ENCODE data around the gene ADGB. TPM values are rescaled to one million over a fixed set of nuclear protein-coding genes. Genes with fewer than 3 reads are reported as not detected.
"Not testable (repeated sequence)": the region's sequence is repeated elsewhere in the genome, so short reads cannot be mapped to it uniquely, and the experiment has no call there.

The ADGB gene
- total RNA-seq, 2 donors from 2014 or later = 0.14 TPM; not detected in 1

- Mint-ChIP-seq H3K9me3 (no peaks in the 10 kb centered on the region), H3K27me3 (ENCODE audit: low read depth) (peaks cover 16% of the 10 kb centered on the region), H3K27ac (no peak overlapping the region), H3K36me3 (ENCODE audit: insufficient read depth in 2 of 2) (no peaks in the 10 kb centered on the region), H3K4me3 (no peak overlapping the region), H3K4me1 (ENCODE audit: low read depth) (no peaks in the 10 kb centered on the region)
- ATAC-seq (replicated peaks in 1 of 2) = no peak
- no peak for DNase-seq
Observed at GRCh38 chr6:146819596-146820320, 221.0 kb downstream of the ADGB start.

- peaks cover 15% of the 10 kb centered on the region for H3K27me3 Mint-ChIP-seq (ENCODE audit: low read depth)
- H3K4me3 Mint-ChIP-seq = no peak overlapping the region
- ATAC-seq (replicated peaks in 1 of 2) = no peak
Observed at GRCh38 chr6:146827216-146827928, 228.6 kb downstream of the ADGB start.

GRCh38 chr6:146829792-146830565 lies 231.2 kb downstream of the ADGB start:
- Mint-ChIP-seq H3K9me3 (no peaks in the 10 kb centered on the region), H3K36me3 (ENCODE audit: insufficient read depth in 2 of 2) (peaks cover 0 to 2% of the 10 kb centered on the region in 2 donors), H3K4me1 (ENCODE audit: low read depth) (no peaks in the 10 kb centered on the region), H3K27ac (peak overlapping the region; percentile 36), H3K27me3 (ENCODE audit: low read depth) (peaks cover 15% of the 10 kb centered on the region), H3K4me3 (no peak overlapping the region)
- ATAC-seq (replicated peaks in 1 of 2) = no peak
- no peak for DNase-seq

More at GRCh38 chr6:146827216-146827928, 228.6 kb downstream of the ADGB start:
- H3K27ac Mint-ChIP-seq = no peak overlapping the region
- DNase-seq = no peak
- no peaks in the 10 kb centered on the region for H3K9me3 Mint-ChIP-seq
- no peaks in the 10 kb centered on the region for H3K4me1 Mint-ChIP-seq (ENCODE audit: low read depth)
- H3K36me3 Mint-ChIP-seq (ENCODE audit: insufficient read depth in 2 of 2) = no peaks in the 10 kb centered on the region

GRCh38 chr6:146833157-146833556 lies 234.4 kb downstream of the ADGB start:
- peaks cover 0 to 1% of the 10 kb centered on the region in 2 donors for H3K9me3 Mint-ChIP-seq
- peaks cover 0 to 2% of the 10 kb centered on the region in 2 donors for H3K36me3 Mint-ChIP-seq (ENCODE audit: insufficient read depth in 2 of 2)
- peaks cover 21% of the 10 kb centered on the region for H3K27me3 Mint-ChIP-seq (ENCODE audit: low read depth)
- DNase-seq (no peak), ATAC-seq (replicated peaks in 1 of 2) (no peak)
- no peak overlapping the region for H3K27ac Mint-ChIP-seq
- H3K4me1 Mint-ChIP-seq (ENCODE audit: low read depth) = no peaks in the 10 kb centered on the region
- no peak overlapping the region for H3K4me3 Mint-ChIP-seq

- no peak for DNase-seq
- Mint-ChIP-seq H3K9me3 (peaks cover 3% of the 10 kb centered on the region in 2 donors), H3K4me3 (no peak overlapping the region), H3K4me1 (ENCODE audit: low read depth) (no peaks in the 10 kb centered on the region), H3K27me3 (ENCODE audit: low read depth) (peaks cover 14% of the 10 kb centered on the region), H3K27ac (no peak overlapping the region), H3K36me3 (ENCODE audit: insufficient read depth in 2 of 2) (peaks cover 3 to 7% of the 10 kb centered on the region in 2 donors)
- ATAC-seq (replicated peaks in 1 of 2) = no peak
Observed at GRCh38 chr6:146840216-146840615, 241.4 kb downstream of the ADGB start.

GRCh38 chr6:146840641-146841040 lies 241.9 kb downstream of the ADGB start:
- peaks cover 5 to 10% of the 10 kb centered on the region in 2 donors for H3K36me3 Mint-ChIP-seq (ENCODE audit: insufficient read depth in 2 of 2)
- peaks cover 14% of the 10 kb centered on the region for H3K27me3 Mint-ChIP-seq (ENCODE audit: low read depth)
- H3K4me3 Mint-ChIP-seq = no peak overlapping the region
- H3K9me3 Mint-ChIP-seq = peaks cover 4 to 5% of the 10 kb centered on the region in 2 donors
- no peaks in the 10 kb centered on the region for H3K4me1 Mint-ChIP-seq (ENCODE audit: low read depth)
- DNase-seq (no peak), ATAC-seq (replicated peaks in 1 of 2) (no peak)
- H3K27ac Mint-ChIP-seq = no peak overlapping the region

- Mint-ChIP-seq H3K4me3 (no peak overlapping the region), H3K36me3 (ENCODE audit: insufficient read depth in 2 of 2) (peaks cover 22 to 27% of the 10 kb centered on the region in 2 donors), H3K4me1 (ENCODE audit: low read depth) (peaks cover 28% of the 10 kb centered on the region), H3K27ac (no peak overlapping the region), H3K9me3 (peaks cover 10 to 13% of the 10 kb centered on the region in 2 donors), H3K27me3 (ENCODE audit: low read depth) (no peaks in the 10 kb centered on the region)
- DNase-seq (no peak), ATAC-seq (replicated peaks in 1 of 2) (no peak)
Observed at GRCh38 chr6:146847426-146847825, 248.7 kb downstream of the ADGB start.

- Mint-ChIP-seq H3K9me3 (peaks cover 15 to 16% of the 10 kb centered on the region in 2 donors), H3K27ac (peak overlapping the region; percentile 30), H3K27me3 (ENCODE audit: low read depth) (no peaks in the 10 kb centered on the region), H3K36me3 (ENCODE audit: insufficient read depth in 2 of 2) (peaks cover 22 to 29% of the 10 kb centered on the region in 2 donors), H3K4me1 (ENCODE audit: low read depth) (peaks cover 50% of the 10 kb centered on the region), H3K4me3 (peak overlapping the region; percentile 33 to 54)
- DNase-seq (peak; percentile 58 to 80), ATAC-seq (replicated peaks in 1 of 2) (peak; percentile 77 to 79)
Observed at GRCh38 chr6:146850238-146850896, 251.6 kb downstream of the ADGB start.

- no peak for DNase-seq
- Mint-ChIP-seq H3K36me3 (ENCODE audit: insufficient read depth in 2 of 2) (peaks cover 16 to 23% of the 10 kb centered on the region in 2 donors), H3K4me1 (ENCODE audit: low read depth) (peaks cover 56% of the 10 kb centered on the region), H3K27me3 (ENCODE audit: low read depth) (no peaks in the 10 kb centered on the region), H3K27ac (peak overlapping the region; percentile 30), H3K9me3 (peaks cover 9 to 11% of the 10 kb centered on the region in 2 donors), H3K4me3 (peak overlapping the region; percentile 33 to 54)
- ATAC-seq (replicated peaks in 1 of 2) = no peak
Observed at GRCh38 chr6:146850981-146851380, 252.2 kb downstream of the ADGB start.

- peak overlapping the region; percentile 90 for H3K27ac Mint-ChIP-seq
- H3K36me3 Mint-ChIP-seq (ENCODE audit: insufficient read depth in 2 of 2) = peaks cover 15 to 17% of the 10 kb centered on the region in 2 donors
- DNase-seq = peak; percentile 63 to 69
- H3K4me1 Mint-ChIP-seq (ENCODE audit: low read depth) = peaks cover 65% of the 10 kb centered on the region
- ATAC-seq (replicated peaks in 1 of 2) = peak; percentile 68 to 71
- peaks cover 6 to 10% of the 10 kb centered on the region in 2 donors for H3K9me3 Mint-ChIP-seq
- H3K27me3 Mint-ChIP-seq (ENCODE audit: low read depth) = no peaks in the 10 kb centered on the region
- peak overlapping the region in 1 of 2 donors; percentile 58 for H3K4me3 Mint-ChIP-seq
Observed at GRCh38 chr6:146851837-146852236, 253.1 kb downstream of the ADGB start.

GRCh38 chr6:146854521-146855255 lies 255.9 kb downstream of the ADGB start:
- not testable (repeated sequence) for DNase-seq; ATAC-seq (replicated peaks in 1 of 2); H3K27ac Mint-ChIP-seq; H3K27me3 Mint-ChIP-seq (ENCODE audit: low read depth)
- H3K4me1 Mint-ChIP-seq (ENCODE audit: low read depth) = peaks cover 84% of the 10 kb centered on the region
- H3K9me3 Mint-ChIP-seq = peaks cover 5 to 10% of the 10 kb centered on the region in 2 donors
- H3K36me3 Mint-ChIP-seq (ENCODE audit: insufficient read depth in 2 of 2) = peaks cover 13 to 14% of the 10 kb centered on the region in 2 donors
- H3K4me3 Mint-ChIP-seq = peak overlapping the region in 1 of 2 donors; percentile 88

- Mint-ChIP-seq H3K4me3 (peak overlapping the region; percentile 65 to 88), H3K4me1 (ENCODE audit: low read depth) (peaks cover 72% of the 10 kb centered on the region), H3K27ac (peak overlapping the region; percentile 91)
Observed at GRCh38 chr6:146855889-146856288, 257.1 kb downstream of the ADGB start.

More at GRCh38 chr6:146855889-146856288, 257.1 kb downstream of the ADGB start:
- Mint-ChIP-seq H3K9me3 (peaks cover 5 to 10% of the 10 kb centered on the region in 2 donors), H3K27me3 (ENCODE audit: low read depth) (no peaks in the 10 kb centered on the region), H3K36me3 (ENCODE audit: insufficient read depth in 2 of 2) (peaks cover 9 to 14% of the 10 kb centered on the region in 2 donors)
- DNase-seq = peak in 1 of 2 donors; percentile 18
- peak; percentile 31 to 46 for ATAC-seq (replicated peaks in 1 of 2)

Measured in activated T-cell treated with anti-CD3 and anti-CD28 coated beads, Interleukin-2, amount 50 U/mL, for 72 hours (primary cell).